Muscle layer of duodenum (tissue), 2 donors: ENCODE data around the gene MPPE1.
A peak's percentile ranks its signal among the peaks of the same experiment; 100 is the strongest.

Source experiments
- H3K27ac ChIP-seq: one replicate; pipeline ENCODE4 v1.7.0; 2013; ENCODE audit warnings: mild to moderate bottlenecking, low read length
- H3K27me3 ChIP-seq: one replicate; pipeline ENCODE4 v1.7.0; 2013; ENCODE audit warnings: low read depth, mild to moderate bottlenecking, control low read depth, low read length
- H3K36me3 ChIP-seq, 2 donors: one replicate each; pipeline ENCODE4 v1.7.0; 2013; ENCODE audit warnings: low read length in 2 of 2, control low read depth in 1 of 2, mild to moderate bottlenecking in 1 of 2; ENCODE audit not compliant: insufficient read depth in 2 of 2, control insufficient read depth in 1 of 2
- H3K4me1 ChIP-seq, 2 donors: one replicate each; pipeline ENCODE4 v1.7.0; 2013; ENCODE audit warnings: low read length in 2 of 2, mild to moderate bottlenecking in 2 of 2, control low read depth in 1 of 2, moderate library complexity in 1 of 2; ENCODE audit not compliant: insufficient read depth in 2 of 2, control insufficient read depth in 1 of 2
- H3K4me3 ChIP-seq, 2 donors: one replicate each; pipeline ENCODE4 v1.7.0; 2013; ENCODE audit warnings: low read length in 2 of 2, low read depth in 1 of 2, mild to moderate bottlenecking in 1 of 2
- H3K9me3 ChIP-seq, 2 donors: one replicate each; pipeline ENCODE4 v1.7.0; 2013; ENCODE audit warnings: low read length in 2 of 2, control low read depth in 1 of 2, mild to moderate bottlenecking in 1 of 2; ENCODE audit not compliant: control insufficient read depth in 1 of 2
- donor health status: healthy.

MPPE1 gene, protein sequence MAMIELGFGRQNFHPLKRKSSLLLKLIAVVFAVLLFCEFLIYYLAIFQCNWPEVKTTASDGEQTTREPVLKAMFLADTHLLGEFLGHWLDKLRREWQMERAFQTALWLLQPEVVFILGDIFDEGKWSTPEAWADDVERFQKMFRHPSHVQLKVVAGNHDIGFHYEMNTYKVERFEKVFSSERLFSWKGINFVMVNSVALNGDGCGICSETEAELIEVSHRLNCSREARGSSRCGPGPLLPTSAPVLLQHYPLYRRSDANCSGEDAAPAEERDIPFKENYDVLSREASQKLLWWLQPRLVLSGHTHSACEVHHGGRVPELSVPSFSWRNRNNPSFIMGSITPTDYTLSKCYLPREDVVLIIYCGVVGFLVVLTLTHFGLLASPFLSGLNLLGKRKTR

GRCh38 chr18:11908182-11909060, at the start of gene MPPE1:
Gene MPPE1 (minus strand): TSS chr18:11908317. CDS start chr18:11897264, 11,053 bp downstream.
- Histone ChIP-seq H3K4me1 (peaks cover 0 to 8% of the 10 kb centered on the region in 2 donors), H3K9me3 (no peaks in the 10 kb centered on the region), H3K36me3 (peaks cover 0 to 26% of the 10 kb centered on the region in 2 donors), H3K27ac (peak within 1 kb of the TSS; percentile 98), H3K4me3 (peak within 1 kb of the TSS; percentile 77 to 93), H3K27me3 (no peaks in the 10 kb centered on the region)

- Histone ChIP-seq H3K9me3 (peaks cover 0 to 8% of the 10 kb centered on the region in 2 donors), H3K36me3 (no peaks in the 10 kb centered on the region), H3K4me3 (no peak overlapping the region), H3K4me1 (peaks cover 0 to 2% of the 10 kb centered on the region in 2 donors), H3K27ac (no peak overlapping the region), H3K27me3 (no peaks in the 10 kb centered on the region)
Observed at GRCh38 chr18:11957636-11958035, 49.5 kb upstream of the MPPE1 start.

DNA sequence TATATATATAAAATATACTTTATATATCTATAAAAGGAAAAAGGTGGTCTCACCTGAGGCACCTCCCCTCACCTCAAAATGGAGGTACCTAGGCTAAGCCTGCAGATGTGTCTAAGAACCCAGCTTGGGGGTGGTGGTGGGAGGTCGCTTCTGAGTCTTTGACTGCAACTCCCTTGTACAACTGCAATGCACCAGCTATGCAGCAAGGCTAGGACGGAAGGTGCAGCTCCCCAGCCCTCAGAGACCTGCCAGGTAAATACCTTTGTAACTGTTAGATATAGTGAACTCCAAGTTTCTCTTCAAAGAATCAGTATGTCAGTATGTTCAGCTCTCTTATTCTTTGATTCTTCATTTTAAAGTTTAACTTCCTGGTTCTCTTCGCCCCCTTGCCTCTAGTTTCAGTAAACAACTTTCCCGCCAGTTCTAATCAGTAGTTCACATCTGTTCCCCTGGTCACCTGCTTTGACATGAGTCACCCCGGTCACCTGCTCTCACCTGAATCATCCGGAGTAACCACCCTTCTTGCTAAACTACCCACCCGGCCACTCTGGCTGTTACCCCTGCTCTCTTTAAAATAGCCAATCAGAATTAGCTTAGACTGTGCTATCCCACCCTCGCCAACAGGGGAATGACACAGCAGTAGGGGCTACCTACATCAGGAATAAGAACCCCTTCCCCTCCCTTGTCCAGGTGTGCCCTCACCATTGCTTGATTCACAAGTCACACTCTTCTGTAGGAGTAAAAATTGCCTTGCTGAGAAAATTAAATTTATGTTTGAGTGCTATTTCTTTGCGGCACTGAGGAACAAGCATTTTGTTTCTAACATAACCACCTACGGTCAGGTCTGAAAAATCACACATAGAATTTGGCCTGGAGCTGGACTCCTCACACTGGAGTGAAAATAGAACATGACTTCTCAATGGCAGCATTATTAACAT, 48.5 kb upstream of the MPPE1 start:
- H3K4me3 ChIP-seq, result no peak overlapping the region
- H3K27me3 ChIP-seq, result no peaks in the 10 kb centered on the region
- no peaks in the 10 kb centered on the region for H3K36me3 ChIP-seq
- peaks cover 0 to 8% of the 10 kb centered on the region in 2 donors for H3K9me3 ChIP-seq
- H3K4me1 ChIP-seq, result no peaks in the 10 kb centered on the region
- no peak overlapping the region for H3K27ac ChIP-seq

GRCh38 chr18:11955239-11956029, 47.3 kb upstream of the MPPE1 start:
- Histone ChIP-seq H3K27ac (peak overlapping the region; percentile 43), H3K27me3 (no peaks in the 10 kb centered on the region), H3K4me1 (no peaks in the 10 kb centered on the region), H3K9me3 (peaks cover 0 to 8% of the 10 kb centered on the region in 2 donors), H3K36me3 (no peaks in the 10 kb centered on the region), H3K4me3 (no peak overlapping the region)

DNA sequence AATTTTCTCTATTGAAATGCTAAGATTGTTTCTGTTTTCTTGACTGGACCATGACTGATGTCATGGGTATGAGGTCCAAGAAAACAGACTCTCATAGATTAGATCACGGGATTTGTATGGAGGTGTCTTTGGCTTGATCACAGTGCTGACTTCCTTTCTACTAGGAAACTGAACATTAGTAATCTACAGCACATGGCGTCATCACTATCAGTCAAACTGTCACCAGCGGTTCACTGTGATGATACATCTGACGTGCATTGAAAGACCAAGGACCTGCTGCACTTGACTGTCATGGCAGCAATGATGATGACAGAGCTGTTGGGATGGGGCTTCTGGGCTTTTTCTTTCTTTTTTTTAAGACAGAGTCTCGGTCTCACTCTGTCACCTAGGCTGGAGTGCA, 45.0 kb upstream of the MPPE1 start:
- peaks cover 0 to 8% of the 10 kb centered on the region in 2 donors for H3K9me3 ChIP-seq
- H3K27ac ChIP-seq, result no peak overlapping the region
- H3K4me1 ChIP-seq, result peaks cover 0 to 2% of the 10 kb centered on the region in 2 donors
- no peak overlapping the region for H3K4me3 ChIP-seq
- no peaks in the 10 kb centered on the region for H3K27me3 ChIP-seq
- no peaks in the 10 kb centered on the region for H3K36me3 ChIP-seq

DNA sequence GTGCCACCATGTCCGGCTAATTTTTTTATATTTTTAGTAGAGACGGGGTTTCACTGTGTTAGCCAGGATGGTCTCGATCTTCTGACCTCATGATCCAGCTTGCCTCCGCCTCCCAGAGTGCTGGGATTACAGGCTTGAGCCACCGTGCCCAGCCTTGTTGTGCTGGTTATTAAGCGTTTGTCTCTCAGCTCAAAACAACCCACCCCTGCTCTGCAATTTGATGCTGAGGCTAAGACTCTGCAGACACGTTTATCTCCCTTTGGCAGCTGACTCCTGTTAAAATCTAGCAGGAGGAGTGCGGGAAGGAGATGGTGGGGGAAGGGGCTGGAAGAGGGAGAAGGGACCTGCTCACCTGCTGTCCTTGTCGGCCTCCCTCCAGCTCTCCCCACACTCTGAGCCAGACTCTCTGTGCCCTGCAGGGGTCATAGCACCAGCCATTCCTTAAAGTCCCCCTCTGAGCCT, 43.3 kb upstream of the MPPE1 start:
- no peaks in the 10 kb centered on the region for H3K9me3 ChIP-seq
- no peak overlapping the region for H3K27ac ChIP-seq
- H3K4me1 ChIP-seq, result peaks cover 4 to 8% of the 10 kb centered on the region in 2 donors
- no peaks in the 10 kb centered on the region for H3K27me3 ChIP-seq
- H3K36me3 ChIP-seq, result no peaks in the 10 kb centered on the region
- no peak overlapping the region for H3K4me3 ChIP-seq

GRCh38 chr18:11950824-11951223, 42.7 kb upstream of the MPPE1 start:
- H3K27ac ChIP-seq, result no peak overlapping the region

DNA sequence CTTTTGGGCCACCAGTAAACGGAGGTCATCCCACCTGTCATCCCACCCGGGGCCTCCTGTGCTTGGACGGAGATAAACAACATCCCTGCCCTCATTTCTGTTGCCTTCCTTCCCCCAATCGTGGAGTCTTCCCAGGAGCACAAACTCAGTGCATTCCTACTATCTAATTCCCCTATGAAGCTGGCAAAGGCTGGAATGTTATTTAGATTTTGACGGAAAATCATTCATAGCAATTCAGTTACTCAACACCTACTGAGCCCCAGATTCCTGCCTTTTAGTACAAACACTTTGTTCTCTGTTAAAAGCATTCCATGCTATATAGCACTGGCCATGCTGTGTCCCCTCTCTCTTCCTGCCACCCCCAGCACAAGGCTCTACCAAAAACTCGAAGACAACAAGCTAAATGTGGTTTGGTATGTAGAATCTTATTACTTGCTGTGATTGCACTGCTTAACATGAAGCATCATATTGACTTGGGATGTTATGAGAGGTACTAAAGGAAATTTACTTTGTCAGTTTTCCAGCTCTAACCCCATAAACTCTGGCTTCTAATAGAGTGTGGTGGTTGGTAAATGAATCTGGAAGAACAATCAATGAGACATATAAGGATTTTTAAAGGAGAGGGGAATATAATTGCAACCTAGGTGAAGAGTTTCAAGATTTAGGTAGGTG, 40.9 kb upstream of the MPPE1 start:
- peak overlapping the region; percentile 29 for H3K27ac ChIP-seq

More at GRCh38 chr18:11950824-11951223, 42.7 kb upstream of the MPPE1 start:
- H3K9me3 ChIP-seq, result no peaks in the 10 kb centered on the region
- no peaks in the 10 kb centered on the region for H3K27me3 ChIP-seq
- H3K36me3 ChIP-seq, result no peaks in the 10 kb centered on the region
- peaks cover 5 to 8% of the 10 kb centered on the region in 2 donors for H3K4me1 ChIP-seq
- H3K4me3 ChIP-seq, result no peak overlapping the region

DNA sequence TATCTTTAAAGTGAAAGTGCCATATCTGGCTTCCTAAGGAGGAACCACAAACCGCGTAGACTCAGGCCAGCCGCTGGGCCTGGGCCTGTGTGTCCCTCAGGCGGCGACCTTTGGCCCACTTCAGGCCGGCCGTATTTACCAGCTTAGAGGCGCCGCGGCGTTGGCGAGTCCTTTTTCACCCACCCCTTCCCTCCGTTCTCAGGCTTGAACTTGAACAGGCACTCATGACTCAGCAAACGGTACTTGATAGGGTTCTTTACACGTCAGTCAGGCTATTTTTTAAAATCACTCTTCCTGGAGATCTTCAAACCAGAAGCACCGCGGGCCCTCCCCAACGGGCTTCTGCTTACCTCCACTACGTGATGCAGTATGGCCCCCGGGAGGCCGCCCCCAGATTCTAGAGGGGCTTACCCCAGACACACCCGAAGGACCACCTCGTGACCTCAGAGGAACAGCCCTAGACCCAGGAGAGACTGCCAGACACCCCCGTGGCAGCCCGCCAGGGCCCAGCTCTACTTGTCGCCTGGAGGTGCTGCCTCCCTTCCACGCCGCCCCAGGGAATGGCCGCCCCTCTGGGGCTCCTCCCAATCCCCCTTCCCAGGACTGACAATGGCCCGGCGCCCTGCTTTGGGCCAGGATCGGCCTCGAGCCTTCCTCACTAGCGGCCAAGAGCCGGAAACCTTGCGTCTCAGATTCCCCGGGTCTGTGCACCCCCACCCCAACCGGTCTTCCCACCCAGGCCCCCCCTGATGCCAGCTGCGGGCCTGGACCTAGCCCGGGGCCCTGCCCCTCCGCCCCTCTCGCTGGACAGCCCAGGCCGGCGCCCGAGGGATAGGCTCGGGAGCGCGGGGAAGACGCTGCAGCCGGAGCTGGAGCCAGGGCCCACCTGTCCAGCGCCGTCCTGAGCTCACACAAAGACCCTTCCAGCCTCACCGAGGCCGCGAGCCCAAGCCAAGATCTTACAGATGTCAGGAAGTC, 39.4 kb upstream of the MPPE1 start:
- no peaks in the 10 kb centered on the region for H3K36me3 ChIP-seq
- no peaks in the 10 kb centered on the region for H3K27me3 ChIP-seq
- H3K4me1 ChIP-seq, result peaks cover 5 to 8% of the 10 kb centered on the region in 2 donors
- H3K4me3 ChIP-seq, result peak overlapping the region; percentile 63 to 67
- H3K9me3 ChIP-seq, result no peaks in the 10 kb centered on the region
- peak overlapping the region; percentile 84 for H3K27ac ChIP-seq

More for the DNA sequence above, 40.9 kb upstream of the MPPE1 start:
- H3K36me3 ChIP-seq, result no peaks in the 10 kb centered on the region
- H3K9me3 ChIP-seq, result no peaks in the 10 kb centered on the region
- H3K27me3 ChIP-seq, result no peaks in the 10 kb centered on the region
- H3K4me3 ChIP-seq, result no peak overlapping the region
- peaks cover 5 to 8% of the 10 kb centered on the region in 2 donors for H3K4me1 ChIP-seq
